Chondrocyte (in vitro differentiated cells): Measurements from ENCODE around the gene FTO. TPM values are rescaled to one million over a fixed set of nuclear protein-coding genes. Genes with fewer than 3 reads are reported as not detected.

Experiments used
- DNase-seq: peaks from one replicate; pipeline ENCODE4 v3.0.0; 2021; ENCODE audit warnings: mixed read lengths, low spot score
- H3K27ac Mint-ChIP-seq: one replicate; pipeline ENCODE4 v1.8.0; 2021; ENCODE audit warnings: mild to moderate bottlenecking, moderate library complexity, mixed read lengths; ENCODE audit not compliant: unreplicated experiment
- H3K27me3 Mint-ChIP-seq: 2 replicates; pipeline ENCODE4 v1.8.0; 2021; ENCODE audit warnings: low read depth, mixed read lengths
- H3K36me3 Mint-ChIP-seq: 2 replicates; pipeline ENCODE4 v1.8.0; 2021; ENCODE audit warnings: low read depth, mixed read lengths
- H3K4me1 Mint-ChIP-seq: 2 replicates; pipeline ENCODE4 v1.8.0; 2021; ENCODE audit warnings: low read depth, mild to moderate bottlenecking, mixed read lengths
- H3K4me3 Mint-ChIP-seq: one replicate; pipeline ENCODE4 v1.8.0; 2021; ENCODE audit warnings: mild to moderate bottlenecking, moderate library complexity, mixed read lengths; ENCODE audit not compliant: unreplicated experiment
- H3K9me3 Mint-ChIP-seq: 2 replicates; pipeline ENCODE4 v1.8.0; 2021; ENCODE audit warnings: low read depth, mixed read lengths
- total RNA-seq: library from RNA; stranded (reverse); gene quantifications from 3 replicates; pipeline ENCODE4 v1.2.1, GENCODE V29; 2021
- TF ChIP-seq, protein P1 (sequence below): fragments of 200-600 bp; sonication (generic); IDR thresholded peaks from 2 replicates; pipeline ENCODE4 v1.5.0; 2021; ENCODE audit warnings: antibody characterized with exemption, mild to moderate bottlenecking, moderate library complexity

FTO gene
- total RNA-seq, 1 donor from 2014 or later, result 85.7 TPM

DNA sequence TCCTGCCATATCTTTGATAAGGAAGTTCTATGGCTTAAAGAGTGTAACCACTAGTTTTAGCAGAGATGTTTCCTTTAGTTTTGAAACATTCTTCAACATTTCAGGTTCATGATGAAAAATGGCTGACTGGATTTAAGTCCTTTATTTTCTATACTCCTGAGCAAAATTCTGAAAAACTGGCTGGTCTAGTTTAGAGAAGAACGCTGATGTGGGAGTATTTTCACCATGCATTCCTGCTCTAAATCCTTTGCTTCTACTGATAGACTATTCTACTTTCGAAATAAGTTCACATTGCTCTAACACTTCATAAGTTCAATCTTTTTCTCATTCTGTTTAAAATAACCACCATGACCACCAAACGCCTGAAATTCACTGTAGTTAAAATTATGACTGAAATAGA is 281.9 kb downstream of the FTO start:
- H3K36me3 Mint-ChIP-seq, result no peaks in the 10 kb centered on the region
- no peak for DNase-seq
- no peak overlapping the region for H3K27ac Mint-ChIP-seq
- TF ChIP-seq, protein P1, sequence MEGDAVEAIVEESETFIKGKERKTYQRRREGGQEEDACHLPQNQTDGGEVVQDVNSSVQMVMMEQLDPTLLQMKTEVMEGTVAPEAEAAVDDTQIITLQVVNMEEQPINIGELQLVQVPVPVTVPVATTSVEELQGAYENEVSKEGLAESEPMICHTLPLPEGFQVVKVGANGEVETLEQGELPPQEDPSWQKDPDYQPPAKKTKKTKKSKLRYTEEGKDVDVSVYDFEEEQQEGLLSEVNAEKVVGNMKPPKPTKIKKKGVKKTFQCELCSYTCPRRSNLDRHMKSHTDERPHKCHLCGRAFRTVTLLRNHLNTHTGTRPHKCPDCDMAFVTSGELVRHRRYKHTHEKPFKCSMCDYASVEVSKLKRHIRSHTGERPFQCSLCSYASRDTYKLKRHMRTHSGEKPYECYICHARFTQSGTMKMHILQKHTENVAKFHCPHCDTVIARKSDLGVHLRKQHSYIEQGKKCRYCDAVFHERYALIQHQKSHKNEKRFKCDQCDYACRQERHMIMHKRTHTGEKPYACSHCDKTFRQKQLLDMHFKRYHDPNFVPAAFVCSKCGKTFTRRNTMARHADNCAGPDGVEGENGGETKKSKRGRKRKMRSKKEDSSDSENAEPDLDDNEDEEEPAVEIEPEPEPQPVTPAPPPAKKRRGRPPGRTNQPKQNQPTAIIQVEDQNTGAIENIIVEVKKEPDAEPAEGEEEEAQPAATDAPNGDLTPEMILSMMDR, result no peak
- H3K4me1 Mint-ChIP-seq, result peaks cover 1% of the 10 kb centered on the region
- H3K4me3 Mint-ChIP-seq, result no peak overlapping the region
- H3K27me3 Mint-ChIP-seq, result no peaks in the 10 kb centered on the region
- H3K9me3 Mint-ChIP-seq, result no peaks in the 10 kb centered on the region

DNA sequence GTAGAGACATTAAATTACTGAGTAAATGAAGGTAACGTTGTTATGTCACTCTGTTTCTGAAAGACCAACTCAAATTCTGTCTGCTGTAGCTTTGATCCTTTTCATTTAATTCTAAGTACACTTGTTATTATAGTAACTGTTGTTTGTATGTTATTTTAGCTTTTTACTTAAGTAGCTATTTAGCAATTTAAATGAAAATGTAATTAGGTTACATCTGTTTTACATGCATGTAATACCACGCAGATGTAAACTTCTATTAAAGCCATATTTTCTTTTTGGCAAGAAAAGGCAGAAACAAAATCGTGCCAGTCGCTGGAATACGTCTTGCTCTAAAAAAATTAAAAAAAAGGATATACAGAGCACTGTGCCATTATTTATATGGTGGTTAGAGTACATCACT is 282.8 kb downstream of the FTO start:
- H3K36me3 Mint-ChIP-seq, result no peaks in the 10 kb centered on the region
- H3K4me1 Mint-ChIP-seq, result peaks cover 11% of the 10 kb centered on the region
- H3K27me3 Mint-ChIP-seq, result no peaks in the 10 kb centered on the region
- TF ChIP-seq, protein P1, result no peak
- no peak overlapping the region for H3K27ac Mint-ChIP-seq
- DNase-seq, result no peak
- no peak overlapping the region for H3K4me3 Mint-ChIP-seq
- no peaks in the 10 kb centered on the region for H3K9me3 Mint-ChIP-seq

DNA sequence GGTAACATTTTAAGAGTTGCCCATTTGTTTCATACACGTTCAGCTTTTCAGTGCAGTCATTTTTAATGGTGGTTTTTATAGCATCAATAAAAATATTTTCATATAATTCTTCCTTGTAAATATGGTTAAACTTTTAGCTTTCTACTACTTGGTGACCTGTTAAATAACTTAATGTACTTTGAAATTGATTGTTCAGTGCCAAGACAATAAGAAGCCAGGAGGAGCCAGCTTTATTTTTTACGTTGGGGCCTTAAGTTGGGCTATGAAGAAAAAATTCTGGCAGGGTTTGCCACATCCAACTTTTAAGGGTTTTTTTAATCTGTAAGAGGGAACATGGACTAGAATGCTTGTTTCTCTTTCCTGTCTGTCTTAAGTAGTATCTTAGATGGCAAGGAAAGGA is 284.2 kb downstream of the FTO start:
- no peaks in the 10 kb centered on the region for H3K9me3 Mint-ChIP-seq
- H3K4me1 Mint-ChIP-seq, result peaks cover 19% of the 10 kb centered on the region
- H3K36me3 Mint-ChIP-seq, result no peaks in the 10 kb centered on the region
- H3K27ac Mint-ChIP-seq, result no peak overlapping the region
- H3K4me3 Mint-ChIP-seq, result no peak overlapping the region
- TF ChIP-seq, protein P1, result no peak
- DNase-seq, result no peak
- no peaks in the 10 kb centered on the region for H3K27me3 Mint-ChIP-seq

DNA sequence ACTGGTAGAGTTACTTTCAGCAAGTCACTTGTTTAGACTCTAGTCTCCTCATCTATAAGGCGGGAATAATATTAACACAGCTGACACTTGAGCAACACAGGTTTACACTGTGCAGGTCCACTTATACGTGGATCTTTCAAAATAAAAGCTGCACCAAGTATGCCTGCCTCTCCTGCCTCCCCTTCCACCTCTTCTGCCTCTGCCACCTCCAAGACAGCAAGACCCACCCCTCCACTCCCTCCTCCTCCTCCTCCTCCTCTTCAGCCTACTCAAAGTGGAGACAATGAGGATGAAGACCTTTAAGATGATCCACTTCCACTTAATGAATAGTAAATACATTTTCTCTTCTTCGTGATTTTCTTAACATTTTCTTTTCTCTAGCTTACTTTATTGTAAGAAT is 285.6 kb downstream of the FTO start:
- TF ChIP-seq, protein P1, result no peak
- no peaks in the 10 kb centered on the region for H3K9me3 Mint-ChIP-seq
- peaks cover 19% of the 10 kb centered on the region for H3K4me1 Mint-ChIP-seq
- H3K36me3 Mint-ChIP-seq, result no peaks in the 10 kb centered on the region
- no peaks in the 10 kb centered on the region for H3K27me3 Mint-ChIP-seq
- H3K27ac Mint-ChIP-seq, result no peak overlapping the region
- H3K4me3 Mint-ChIP-seq, result no peak overlapping the region
- no peak for DNase-seq

DNA sequence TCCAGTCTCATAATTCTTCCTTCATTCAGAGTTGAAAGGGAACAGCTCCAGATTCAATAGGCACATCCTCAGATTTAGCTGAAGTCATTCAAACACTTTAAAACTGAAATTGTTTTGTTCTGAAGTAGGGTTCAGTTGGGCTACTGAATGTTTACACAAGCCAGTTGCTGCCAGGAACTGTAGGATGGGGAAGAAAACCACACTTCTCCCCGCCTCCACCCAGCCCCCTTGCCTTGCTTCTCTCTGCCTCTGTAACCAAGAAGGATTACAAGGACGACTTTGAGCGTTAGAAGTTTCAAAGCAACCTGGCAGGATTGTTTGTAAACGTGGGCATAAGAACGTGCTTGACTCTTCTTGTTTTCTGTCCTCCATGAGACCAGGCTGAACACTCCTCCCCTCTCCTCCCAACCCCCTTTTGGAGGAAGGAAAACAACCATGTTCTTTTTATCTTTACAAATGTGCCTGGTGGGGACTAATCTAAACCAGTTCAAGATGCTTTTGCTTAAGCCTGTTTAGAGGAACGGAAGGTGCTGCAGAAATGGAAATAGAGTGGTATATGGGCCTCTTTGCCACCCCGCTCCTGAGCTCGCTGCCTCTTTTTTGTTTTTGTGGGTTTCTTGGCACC is 287.9 kb downstream of the FTO start:
- TF ChIP-seq, protein P1, result no peak
- peaks cover 19% of the 10 kb centered on the region for H3K4me1 Mint-ChIP-seq
- no peaks in the 10 kb centered on the region for H3K9me3 Mint-ChIP-seq
- H3K27me3 Mint-ChIP-seq, result no peaks in the 10 kb centered on the region
- no peak overlapping the region for H3K27ac Mint-ChIP-seq
- H3K4me3 Mint-ChIP-seq, result no peak overlapping the region
- no peak for DNase-seq
- H3K36me3 Mint-ChIP-seq, result no peaks in the 10 kb centered on the region
